IPS-NIHi11 (cell line): ENCODE measurements around the gene PHACTR3.
A peak's percentile ranks its signal among the peaks of the same experiment; 100 is the strongest.

Experiments used
- DNase-seq: peaks from one replicate; pipeline ENCODE4 v3.0.0; 2012; ENCODE audit warnings: mixed read lengths, low spot score

PHACTR3 gene

GRCh38 chr20:59574308-59574707, 30.0 kb upstream of the PHACTR3 start:
- no peak for DNase-seq

DNA sequence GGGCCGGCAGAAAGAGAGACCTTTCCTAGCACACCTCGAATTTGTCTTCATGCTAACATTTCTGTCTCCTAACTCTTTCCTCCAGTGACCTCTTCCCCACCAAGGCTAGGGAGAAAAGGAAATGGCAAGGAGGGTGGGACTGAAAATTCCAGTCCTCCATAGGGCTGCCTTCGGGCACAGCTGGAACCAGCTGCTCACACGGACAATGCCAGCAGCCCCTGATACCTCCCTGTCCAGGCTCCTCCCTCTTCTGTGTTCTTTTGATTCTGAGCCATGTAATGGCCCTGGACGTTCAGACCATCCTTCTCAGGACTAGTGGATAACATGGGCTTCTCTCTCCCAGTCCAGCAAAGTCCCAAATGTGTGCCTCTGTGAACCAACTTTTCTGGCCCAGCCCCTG, 29.1 kb upstream of the PHACTR3 start:
- no peak for DNase-seq

- no peak for DNase-seq
Measured at GRCh38 chr20:59575653-59576052, 28.7 kb upstream of the PHACTR3 start.

GRCh38 chr20:59576216-59576953, 28.0 kb upstream of the PHACTR3 start:
- peak; percentile 43 for DNase-seq

- DNase-seq, result peak; percentile 68
Measured at GRCh38 chr20:59577037-59577808, 27.1 kb upstream of the PHACTR3 start.

- DNase-seq, result no peak
Measured at GRCh38 chr20:59577809-59578435, 26.4 kb upstream of the PHACTR3 start.

GRCh38 chr20:59578436-59579403, 25.6 kb upstream of the PHACTR3 start:
- DNase-seq, result no peak

DNA sequence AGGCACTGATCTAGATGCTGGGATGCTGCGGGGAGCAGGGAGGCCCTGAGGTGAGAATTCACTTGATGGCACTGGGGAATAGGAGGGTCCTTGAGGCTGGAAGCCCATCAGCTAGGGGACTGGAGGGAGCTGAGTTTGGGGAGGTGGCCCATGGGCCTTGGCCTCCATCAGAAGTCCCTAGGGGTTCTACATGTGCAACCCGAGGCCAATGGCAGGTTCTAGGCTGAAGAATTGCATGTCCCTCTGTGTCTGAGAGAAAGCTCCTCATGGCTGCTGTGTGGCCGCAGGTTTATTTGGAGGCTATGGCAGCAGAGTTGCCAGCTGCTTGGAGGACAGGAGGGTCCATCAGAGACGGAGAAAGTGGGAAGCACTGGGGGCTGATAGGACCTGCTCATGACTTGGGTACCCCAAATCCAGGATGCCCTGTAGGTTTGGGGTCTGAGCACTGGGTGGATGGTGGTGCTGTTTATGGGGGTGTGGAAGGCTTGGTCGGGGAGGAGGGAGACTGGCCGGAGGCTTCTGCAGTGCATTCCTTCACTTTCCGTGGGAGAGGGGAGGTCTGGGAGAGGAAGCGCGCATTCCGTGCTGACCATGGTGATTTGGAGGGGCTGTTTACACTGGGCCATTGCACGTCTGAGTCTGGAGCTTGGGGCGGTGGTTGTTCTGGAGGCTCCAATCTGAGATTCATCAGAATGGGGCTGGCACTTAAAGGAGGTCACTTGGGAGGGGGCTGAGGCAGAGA, 24.8 kb upstream of the PHACTR3 start:
- DNase-seq, result no peak

- DNase-seq, result no peak
Measured at GRCh38 chr20:59580146-59580946, 24.0 kb upstream of the PHACTR3 start.

- no peak for DNase-seq
Measured at GRCh38 chr20:59580991-59581401, 23.3 kb upstream of the PHACTR3 start.

GRCh38 chr20:59581993-59582679, 22.2 kb upstream of the PHACTR3 start:
- no peak for DNase-seq

- no peak for DNase-seq
Measured at GRCh38 chr20:59583428-59584277, 20.7 kb upstream of the PHACTR3 start.

DNA sequence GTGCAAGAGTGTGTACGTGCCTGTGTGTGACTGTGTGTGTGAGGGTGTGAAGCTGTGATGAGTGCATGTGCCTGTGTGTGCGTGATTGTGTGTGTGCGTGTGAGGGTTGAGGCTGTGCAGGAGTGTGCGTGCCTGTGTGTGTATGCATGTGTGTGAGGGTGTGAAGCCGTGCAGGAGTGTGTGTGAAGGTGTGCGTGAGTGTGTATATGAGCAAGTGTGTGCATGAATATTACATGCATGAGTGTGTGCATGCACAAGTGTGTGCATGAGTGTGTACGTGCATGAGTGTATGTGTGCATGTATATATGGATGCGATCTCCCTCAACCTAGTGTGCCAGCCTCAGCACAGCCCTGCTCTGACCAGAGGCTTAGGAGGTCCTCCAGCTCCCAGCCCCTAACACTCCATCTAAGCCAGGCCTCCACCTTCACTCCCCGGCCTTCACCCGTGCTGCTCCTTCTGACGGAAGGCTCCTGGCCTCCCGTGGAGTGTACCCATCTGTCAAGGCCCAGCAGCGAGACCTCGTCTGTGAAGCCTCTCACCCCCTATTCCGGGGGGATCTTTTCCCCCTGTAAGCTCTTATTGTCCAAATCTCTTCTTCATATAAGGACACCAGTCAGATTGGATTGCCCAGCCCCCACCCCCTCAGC, 19.9 kb upstream of the PHACTR3 start:
- DNase-seq, result no peak

- no peak for DNase-seq
Measured at GRCh38 chr20:59585714-59586409, 18.5 kb upstream of the PHACTR3 start.

GRCh38 chr20:59586613-59587012, 17.7 kb upstream of the PHACTR3 start:
- DNase-seq, result no peak

GRCh38 chr20:59587570-59587969, 16.8 kb upstream of the PHACTR3 start:
- no peak for DNase-seq

GRCh38 chr20:59588236-59588855, 16.0 kb upstream of the PHACTR3 start:
- no peak for DNase-seq
